Mesenchymal stem cell (in vitro differentiated cells and primary cell): ENCODE results near the gene F13A1.

Experiments
- DNase-seq: peaks from one replicate; pipeline ENCODE4 v3.0.0-alpha.2; 2013
- H2AFZ ChIP-seq: one replicate; pipeline ENCODE4 v1.6.1; 2013; ENCODE audit warnings: low read depth, mild to moderate bottlenecking, control low read depth, inconsistent platforms, low read length, moderate library complexity
- H2AK5ac ChIP-seq: 2 replicates; pipeline ENCODE4 v1.6.1; 2013; ENCODE audit warnings: low read length, moderate library complexity, mild to moderate bottlenecking, inconsistent platforms; ENCODE audit not compliant: severe bottlenecking
- H2BK120ac ChIP-seq: one replicate; pipeline ENCODE4 v1.6.1; 2013; ENCODE audit warnings: low read depth, mild to moderate bottlenecking, inconsistent platforms, low read length, moderate library complexity
- H2BK12ac ChIP-seq, 2 experiments: one replicate each; pipeline ENCODE4 v1.6.1; 2013; ENCODE audit warnings: inconsistent platforms in 2 of 2, low read length in 2 of 2, mild to moderate bottlenecking in 2 of 2, moderate library complexity in 2 of 2, control low read depth in 1 of 2
- H2BK15ac ChIP-seq: one replicate; pipeline ENCODE4 v1.6.1; 2013; ENCODE audit warnings: mild to moderate bottlenecking, low read depth, inconsistent platforms; ENCODE audit not compliant: poor library complexity, severe bottlenecking
- H2BK5ac ChIP-seq: 2 replicates; pipeline ENCODE4 v1.6.1; 2013; ENCODE audit warnings: low read depth, mild to moderate bottlenecking, low read length, control low read depth, inconsistent platforms; ENCODE audit not compliant: poor library complexity, severe bottlenecking
- H3K14ac ChIP-seq, 2 experiments: one replicate each; pipeline ENCODE4 v1.6.1; 2013; ENCODE audit warnings: inconsistent platforms in 2 of 2, low read length in 2 of 2, control low read depth in 1 of 2, mild to moderate bottlenecking in 1 of 2, moderate library complexity in 1 of 2
- H3K18ac ChIP-seq, 2 experiments: one replicate each; pipeline ENCODE4 v1.6.1; 2013; ENCODE audit warnings: inconsistent platforms in 2 of 2, low read length in 2 of 2, control low read depth in 1 of 2, low read depth in 1 of 2, mild to moderate bottlenecking in 1 of 2
- H3K23ac ChIP-seq, 2 experiments: one replicate each; pipeline ENCODE4 v1.6.1; 2013; ENCODE audit warnings: inconsistent platforms in 2 of 2, low read length in 2 of 2, mild to moderate bottlenecking in 2 of 2, moderate library complexity in 2 of 2, control low read depth in 1 of 2
- H3K27ac ChIP-seq: 2 replicates; pipeline ENCODE4 v1.5.1; 2013; ENCODE audit warnings: mild to moderate bottlenecking, moderate library complexity, low read length, control low read depth, inconsistent platforms; ENCODE audit not compliant: poor library complexity, severe bottlenecking
- H3K27me3 ChIP-seq, 2 experiments: 2 replicates each; pipeline versions ENCODE4 v1.6.1 to v1.7.0; 2013; ENCODE audit warnings: low read length in 2 of 2, mild to moderate bottlenecking in 2 of 2, moderate library complexity in 2 of 2, control low read depth in 1 of 2, inconsistent platforms in 1 of 2; ENCODE audit not compliant: control insufficient read depth in 1 of 2, insufficient read depth in 1 of 2
- H3K36me3 ChIP-seq, 2 experiments: 2 replicates each; pipeline versions ENCODE4 v1.6.1 to v1.7.0; 2013; ENCODE audit warnings: low read length in 2 of 2, control low read depth in 1 of 2, inconsistent platforms in 1 of 2, low read depth in 1 of 2, mild to moderate bottlenecking in 1 of 2; ENCODE audit not compliant: insufficient read depth in 2 of 2, control insufficient read depth in 1 of 2
- H3K4ac ChIP-seq, 2 experiments: one replicate each; pipeline ENCODE4 v1.6.1; 2013; ENCODE audit warnings: inconsistent platforms in 2 of 2, low read length in 2 of 2, mild to moderate bottlenecking in 2 of 2, moderate library complexity in 2 of 2, control low read depth in 1 of 2, low read depth in 1 of 2
- H3K4me1 ChIP-seq: 2 replicates; pipeline ENCODE4 v1.6.1; 2013; ENCODE audit warnings: low read depth, low read length, control low read depth; ENCODE audit not compliant: control insufficient read depth, insufficient read depth
- H3K4me2 ChIP-seq: 2 replicates; pipeline ENCODE4 v1.6.1; 2013; ENCODE audit warnings: low read length, mild to moderate bottlenecking, inconsistent platforms; ENCODE audit not compliant: poor library complexity, severe bottlenecking
- H3K4me3 ChIP-seq, 2 experiments: 2 replicates each; pipeline versions ENCODE4 v1.5.1 to v1.7.0; 2013; ENCODE audit warnings: low read length in 2 of 2, mild to moderate bottlenecking in 2 of 2, control low read depth in 1 of 2, low read depth in 1 of 2; ENCODE audit not compliant: insufficient read depth in 1 of 2
- H3K79me1 ChIP-seq: replicated peaks from 2 replicates; pipeline ENCODE4 v1.6.1; 2013; ENCODE audit warnings: mild to moderate bottlenecking, control low read depth, low read length, inconsistent platforms; ENCODE audit not compliant: poor library complexity, severe bottlenecking
- H3K9ac ChIP-seq: 2 replicates; pipeline ENCODE4 v1.7.0; 2013; ENCODE audit warnings: mild to moderate bottlenecking, low read length, moderate library complexity
- H3K9me3 ChIP-seq: 2 replicates; pipeline ENCODE4 v1.7.0; 2013; ENCODE audit warnings: mild to moderate bottlenecking, low read length; ENCODE audit not compliant: control insufficient read depth
- H4K8ac ChIP-seq: one replicate; pipeline ENCODE4 v1.6.1; 2013; ENCODE audit warnings: inconsistent platforms, mild to moderate bottlenecking, low read length, moderate library complexity
- H4K91ac ChIP-seq: one replicate; pipeline ENCODE4 v1.6.1; 2013; ENCODE audit warnings: mild to moderate bottlenecking, low read length, inconsistent platforms
- WGBS: methylation state at CpG from one replicate; pipeline ENCODE4 v1.1.7; 2013; ENCODE audit warnings: mixed read lengths; 5-methylcytosine and 5-hydroxymethylcytosine counted together

F13A1 gene

GRCh38 chr6:6346427-6347023 lies 26.1 kb upstream of the F13A1 start:
- H2AK5ac ChIP-seq = no peak overlapping the region
- no peak overlapping the region for H4K8ac ChIP-seq
- no peak overlapping the region for H3K4me2 ChIP-seq
- no peaks in the 10 kb centered on the region for H3K36me3 ChIP-seq
- no peak overlapping the region for H3K14ac ChIP-seq
- no peak overlapping the region for H3K18ac ChIP-seq
- H3K27me3 ChIP-seq = peaks cover 0 to 9% of the 10 kb centered on the region in 2 experiments
- no peak overlapping the region for H3K4ac ChIP-seq
- no peak overlapping the region for H3K27ac ChIP-seq
- H2BK15ac ChIP-seq = no peak overlapping the region
- H3K4me1 ChIP-seq = no peaks in the 10 kb centered on the region
- H2AFZ ChIP-seq = no peak overlapping the region
- H3K9ac ChIP-seq = no peak overlapping the region
- no peak for DNase-seq
- no peak overlapping the region for H2BK120ac ChIP-seq
- no peaks in the 10 kb centered on the region for H3K79me1 ChIP-seq
- no peak overlapping the region for H4K91ac ChIP-seq
- H3K23ac ChIP-seq = no peak overlapping the region
- no peaks in the 10 kb centered on the region for H3K9me3 ChIP-seq
- 91% methylated on average over 2 of the region's 3 CpGs for WGBS
- no peak overlapping the region for H3K4me3 ChIP-seq
- no peak overlapping the region for H2BK12ac ChIP-seq
- no peak overlapping the region for H2BK5ac ChIP-seq

GRCh38 chr6:6333501-6333900 lies 13.0 kb upstream of the F13A1 start:
- Histone ChIP-seq H2BK120ac (no peak overlapping the region), H3K4me1 (no peaks in the 10 kb centered on the region), H3K4me3 (no peak overlapping the region), H2BK12ac (no peak overlapping the region), H3K23ac (no peak overlapping the region), H4K8ac (no peak overlapping the region), H3K14ac (no peak overlapping the region), H3K27me3 (no peaks in the 10 kb centered on the region), H2BK5ac (no peak overlapping the region), H2AK5ac (no peak overlapping the region), H3K79me1 (no peaks in the 10 kb centered on the region), H3K4me2 (no peak overlapping the region), H3K9me3 (no peaks in the 10 kb centered on the region), H2BK15ac (no peak overlapping the region), H3K4ac (no peak overlapping the region), H3K9ac (no peak overlapping the region), H4K91ac (no peak overlapping the region), H3K27ac (no peak overlapping the region), H3K18ac (no peak overlapping the region), H2AFZ (no peak overlapping the region), H3K36me3 (no peaks in the 10 kb centered on the region)
- 67% methylated on average over 1 of the region's 1 CpG for WGBS
- DNase-seq = peak; percentile 36

- Histone ChIP-seq H2AFZ (no peak overlapping the region), H3K36me3 (no peaks in the 10 kb centered on the region), H4K8ac (no peak overlapping the region), H3K14ac (no peak overlapping the region), H3K9me3 (no peaks in the 10 kb centered on the region), H3K9ac (peak overlapping the region; percentile 17), H3K27me3 (no peaks in the 10 kb centered on the region), H3K18ac (no peak overlapping the region), H3K4me3 (no peak overlapping the region), H2BK15ac (no peak overlapping the region), H3K79me1 (no peaks in the 10 kb centered on the region), H3K4me1 (no peaks in the 10 kb centered on the region), H2AK5ac (no peak overlapping the region), H2BK5ac (no peak overlapping the region), H3K27ac (no peak overlapping the region), H2BK120ac (no peak overlapping the region), H3K4me2 (no peak overlapping the region), H3K23ac (no peak overlapping the region), H3K4ac (no peak overlapping the region), H2BK12ac (no peak overlapping the region), H4K91ac (no peak overlapping the region)
- DNase-seq = no peak
- 70% methylated on average over 2 of the region's 3 CpGs for WGBS
These were observed 12.4 kb upstream of the F13A1 start for GRCh38 chr6:6332811-6333244.

- no peak overlapping the region for H2AK5ac ChIP-seq
- no peak overlapping the region for H3K4me2 ChIP-seq
- H2BK12ac ChIP-seq = no peak overlapping the region
- no peak overlapping the region for H3K27ac ChIP-seq
- H3K18ac ChIP-seq = no peak overlapping the region
- H2BK5ac ChIP-seq = no peak overlapping the region
- H3K9ac ChIP-seq = peak overlapping the region; percentile 44
- no peak overlapping the region for H3K14ac ChIP-seq
- DNase-seq = no peak
- H2BK120ac ChIP-seq = no peak overlapping the region
- no peak overlapping the region for H4K8ac ChIP-seq
- H4K91ac ChIP-seq = no peak overlapping the region
- 59% methylated on average over 6 of the region's 6 CpGs for WGBS
- H3K4me1 ChIP-seq = no peaks in the 10 kb centered on the region
- no peaks in the 10 kb centered on the region for H3K79me1 ChIP-seq
- H3K36me3 ChIP-seq = no peaks in the 10 kb centered on the region
- H3K27me3 ChIP-seq = no peaks in the 10 kb centered on the region
- H3K4ac ChIP-seq = no peak overlapping the region
- no peak overlapping the region for H2AFZ ChIP-seq
- H3K4me3 ChIP-seq = peak overlapping the region in 1 of 2 experiments; percentile 10
- H2BK15ac ChIP-seq = no peak overlapping the region
- H3K23ac ChIP-seq = no peak overlapping the region
- no peaks in the 10 kb centered on the region for H3K9me3 ChIP-seq
These were observed 11.6 kb upstream of the F13A1 start for GRCh38 chr6:6331946-6332601.
